NCI-H2107 treated with DMSO at 0.1 percent for 48 hours (cell line): ENCODE results near the gene DMBX1.

Source experiments
- DNase-seq: peaks from one replicate; lab custom pipeline; 2025; ENCODE audit not compliant: unreplicated experiment; lab: John Stamatoyannopoulos, UW

The DMBX1 gene

DNA sequence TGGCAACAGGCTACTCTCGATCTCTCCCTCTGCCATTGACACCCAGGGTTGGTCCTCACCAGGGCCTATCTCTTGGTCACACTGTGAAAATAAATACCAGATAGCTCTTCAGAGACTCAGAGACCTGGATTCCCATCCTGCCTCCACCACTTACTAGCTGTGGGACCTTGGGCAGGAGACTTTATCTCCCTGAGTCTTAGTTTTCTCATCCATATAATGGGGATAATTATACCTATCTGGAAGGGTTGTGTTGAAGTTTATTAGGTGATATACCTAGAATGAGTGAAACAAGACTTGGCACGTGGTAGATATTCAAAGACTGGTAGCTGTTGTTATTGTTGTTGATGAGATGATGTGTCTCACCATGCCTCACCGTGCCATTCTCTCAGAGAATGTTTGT lies 7.4 kb downstream of the DMBX1 start:
- no peak for DNase-seq

DNA sequence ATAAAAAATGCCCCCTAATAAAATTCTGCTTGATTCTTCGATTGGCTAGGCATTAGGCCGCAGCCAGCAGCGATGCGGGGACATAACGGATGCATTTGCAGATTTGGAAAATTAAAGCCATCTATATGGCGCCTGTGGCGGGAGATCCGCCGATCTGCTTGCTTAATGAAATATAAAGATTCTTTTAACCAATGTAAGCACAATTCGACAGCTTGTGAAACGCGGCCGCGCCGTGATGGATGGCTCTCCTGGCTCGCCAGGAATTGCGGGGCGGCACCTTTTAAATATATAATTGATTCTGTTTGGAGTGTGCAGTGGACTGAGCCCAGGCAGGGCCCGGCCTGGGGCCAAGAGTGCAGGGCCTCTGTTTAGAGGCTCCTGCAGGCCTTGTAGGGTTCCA lies 8.0 kb downstream of the DMBX1 start:
- no peak for DNase-seq

DNA sequence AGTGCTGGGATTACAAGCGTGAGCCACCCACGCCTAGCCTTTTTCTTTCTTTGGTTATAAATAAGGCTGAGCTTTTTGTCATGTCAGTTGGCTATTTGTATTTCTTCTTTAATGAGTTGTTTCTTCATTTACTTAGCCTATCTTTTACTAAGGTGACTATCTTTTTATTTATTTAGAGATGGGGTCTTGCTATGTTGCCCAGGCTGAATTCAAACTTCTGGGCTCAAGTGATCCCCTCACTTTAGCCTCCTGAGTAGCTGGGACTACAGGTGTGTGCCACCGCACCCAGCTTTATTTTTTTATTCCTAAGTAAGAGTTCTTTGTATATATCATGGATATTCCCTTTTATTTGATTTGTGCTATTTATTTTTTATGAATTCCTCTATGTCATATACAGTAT lies 11.9 kb downstream of the DMBX1 start:
- no peak for DNase-seq

DNA sequence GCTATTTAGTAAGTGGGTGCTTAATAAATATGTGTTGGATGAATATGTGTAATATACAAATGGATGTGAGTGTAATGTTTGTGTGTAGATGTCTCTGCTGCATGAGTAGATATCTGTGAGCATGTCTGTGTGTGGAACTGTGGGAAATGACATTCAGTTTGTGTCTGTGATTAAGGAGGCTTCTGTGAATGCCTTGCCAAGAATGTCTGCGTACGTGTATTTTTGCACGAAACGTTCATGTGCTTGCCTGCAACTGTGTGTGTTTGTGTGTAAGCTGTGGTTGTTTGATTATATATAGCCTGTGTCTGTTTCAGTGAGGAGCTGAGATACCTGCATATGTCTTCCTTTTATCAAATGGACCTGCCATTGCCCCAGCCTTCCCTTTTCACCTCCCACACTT lies 13.8 kb downstream of the DMBX1 start:
- DNase-seq, result no peak

DNA sequence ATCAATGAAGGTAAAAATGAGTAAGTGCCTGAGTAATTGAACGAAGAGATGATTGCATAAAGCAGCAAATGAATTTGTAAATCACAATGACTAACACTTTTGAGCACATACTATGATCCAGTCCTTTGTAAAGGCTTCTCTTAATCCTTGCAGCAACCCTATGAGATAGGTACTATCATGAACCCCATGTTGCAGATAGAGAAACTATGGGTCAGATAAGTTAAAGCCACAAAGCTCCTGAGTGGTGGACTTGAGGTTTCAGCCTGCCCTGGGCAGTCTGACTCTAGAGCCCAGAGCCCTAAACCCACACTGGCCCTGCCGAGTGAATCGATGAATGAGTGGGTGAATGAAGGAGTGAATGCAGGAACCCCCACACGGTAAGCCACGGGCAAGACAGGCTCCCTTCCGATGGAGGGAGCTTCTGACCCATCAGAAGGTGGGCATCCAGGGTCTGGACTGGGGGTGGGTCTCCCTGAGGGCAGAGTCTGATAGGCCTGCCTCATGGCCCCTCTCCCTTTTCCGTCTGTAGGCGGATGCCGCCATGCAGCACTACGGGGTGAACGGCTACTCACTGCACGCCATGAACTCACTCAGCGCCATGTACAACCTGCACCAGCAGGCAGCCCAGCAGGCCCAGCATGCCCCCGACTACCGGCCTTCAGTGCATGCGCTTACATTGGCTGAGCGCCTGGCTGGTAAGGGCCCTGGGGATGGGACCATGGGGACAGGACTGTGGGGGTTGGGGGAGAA lies 17.0 kb downstream of the DMBX1 start:
- DNase-seq, result no peak

DNA sequence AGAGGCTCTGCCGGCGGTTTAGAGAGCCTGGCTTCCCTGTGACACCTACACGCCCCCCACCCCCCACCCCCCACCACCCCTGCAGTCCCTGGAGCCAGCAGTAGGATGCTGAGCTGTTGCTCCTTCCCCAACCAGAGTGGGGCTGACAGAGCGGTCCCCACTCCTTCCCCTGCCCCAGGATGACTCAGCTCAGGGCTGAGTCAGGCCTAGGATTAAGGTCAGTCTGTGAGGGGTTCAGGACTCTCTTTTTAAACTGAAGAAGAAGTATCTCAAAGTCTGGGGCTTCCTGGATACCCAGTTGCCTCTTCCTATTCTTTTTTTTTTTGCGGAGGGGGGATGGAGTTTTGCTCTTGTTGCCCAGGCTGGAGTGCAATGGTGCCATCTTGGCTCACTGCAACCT lies 19.1 kb downstream of the DMBX1 start:
- DNase-seq, result no peak

DNA sequence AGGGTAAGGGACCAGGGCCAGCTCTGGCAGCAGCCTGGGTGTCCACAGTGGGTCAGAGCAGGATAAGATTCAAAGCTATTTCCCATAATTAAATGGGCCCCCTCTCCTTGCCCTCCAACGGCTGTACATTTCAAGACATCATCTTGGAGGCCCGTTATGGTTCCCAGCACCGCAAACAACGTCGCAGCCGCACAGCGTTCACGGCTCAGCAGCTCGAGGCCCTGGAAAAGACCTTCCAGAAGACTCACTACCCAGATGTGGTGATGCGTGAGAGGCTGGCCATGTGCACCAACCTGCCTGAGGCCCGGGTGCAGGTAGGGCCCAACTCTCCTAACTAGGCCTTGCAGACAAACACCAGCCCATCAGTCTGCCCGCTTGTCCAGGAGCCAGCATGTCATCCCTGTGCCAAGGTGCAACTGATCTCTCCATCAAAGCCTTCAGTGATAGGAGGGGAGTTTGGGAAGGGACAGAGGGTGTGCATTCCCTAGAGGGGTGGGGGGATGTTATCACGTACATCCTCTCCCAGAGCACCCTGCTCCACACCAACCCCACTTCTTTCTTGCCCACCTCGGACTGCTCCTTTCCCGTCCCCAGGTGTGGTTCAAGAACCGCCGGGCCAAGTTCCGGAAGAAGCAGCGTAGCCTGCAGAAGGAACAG lies 20.8 kb downstream of the DMBX1 start:
- DNase-seq, result no peak

DNA sequence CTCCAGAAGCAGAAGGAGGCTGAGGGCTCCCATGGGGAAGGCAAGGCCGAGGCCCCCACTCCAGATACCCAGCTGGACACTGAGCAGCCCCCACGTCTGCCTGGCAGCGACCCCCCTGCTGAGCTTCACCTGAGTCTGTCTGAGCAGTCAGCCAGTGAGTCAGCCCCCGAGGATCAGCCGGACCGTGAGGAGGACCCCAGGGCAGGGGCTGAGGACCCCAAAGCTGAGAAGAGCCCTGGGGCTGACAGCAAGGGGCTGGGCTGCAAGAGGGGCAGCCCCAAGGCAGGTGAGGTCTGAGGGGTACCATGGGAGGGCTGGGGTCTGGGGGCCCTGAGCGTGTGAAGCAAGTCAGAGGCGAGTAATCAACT lies 21.3 kb downstream of the DMBX1 start:
- no peak for DNase-seq

DNA sequence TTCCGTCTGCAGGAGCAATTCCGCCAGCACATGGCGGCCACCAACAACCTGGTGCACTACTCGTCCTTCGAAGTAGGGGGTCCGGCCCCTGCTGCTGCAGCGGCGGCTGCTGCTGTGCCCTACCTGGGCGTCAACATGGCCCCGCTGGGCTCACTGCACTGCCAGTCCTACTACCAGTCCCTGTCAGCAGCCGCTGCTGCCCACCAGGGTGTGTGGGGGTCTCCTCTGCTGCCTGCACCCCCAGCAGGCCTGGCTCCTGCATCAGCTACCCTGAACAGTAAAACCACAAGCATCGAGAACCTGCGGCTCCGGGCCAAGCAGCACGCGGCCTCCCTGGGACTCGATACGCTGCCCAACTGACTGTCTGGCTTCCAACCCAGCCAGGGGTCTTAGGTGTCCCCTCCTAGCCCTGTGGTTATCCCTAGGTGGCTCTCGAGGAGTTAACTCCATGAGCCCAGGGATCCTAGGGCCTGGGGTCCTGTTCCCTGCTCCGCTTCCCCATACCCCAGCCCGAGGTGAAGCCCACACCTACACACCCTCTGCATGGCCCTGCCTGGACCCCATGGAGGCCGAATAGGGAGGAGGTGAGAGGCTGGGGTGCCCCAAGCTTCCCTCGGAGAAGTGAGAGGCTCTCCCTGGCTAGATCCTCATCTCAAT lies 22.6 kb downstream of the DMBX1 start:
- DNase-seq, result no peak

DNA sequence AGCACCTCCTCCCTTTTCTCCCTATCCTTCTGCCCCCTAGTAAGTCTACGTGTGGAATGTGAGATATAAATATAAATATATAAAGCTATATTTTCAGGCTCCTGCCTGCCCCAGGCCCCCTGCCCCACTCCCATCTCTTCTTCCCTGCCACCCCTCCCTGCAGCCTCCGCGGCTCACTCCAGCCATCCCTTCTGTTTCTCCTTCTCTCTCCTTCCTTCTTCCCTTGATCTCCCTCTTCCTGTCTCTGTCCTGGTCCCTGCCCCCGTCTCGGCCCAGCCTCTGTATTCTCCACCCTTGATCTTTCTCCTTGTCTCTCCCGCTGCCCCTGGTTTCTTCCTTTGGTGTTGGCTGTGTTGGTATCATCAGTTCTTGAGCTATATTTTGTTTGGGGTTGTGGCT lies 23.2 kb downstream of the DMBX1 start:
- DNase-seq, result no peak

DNA sequence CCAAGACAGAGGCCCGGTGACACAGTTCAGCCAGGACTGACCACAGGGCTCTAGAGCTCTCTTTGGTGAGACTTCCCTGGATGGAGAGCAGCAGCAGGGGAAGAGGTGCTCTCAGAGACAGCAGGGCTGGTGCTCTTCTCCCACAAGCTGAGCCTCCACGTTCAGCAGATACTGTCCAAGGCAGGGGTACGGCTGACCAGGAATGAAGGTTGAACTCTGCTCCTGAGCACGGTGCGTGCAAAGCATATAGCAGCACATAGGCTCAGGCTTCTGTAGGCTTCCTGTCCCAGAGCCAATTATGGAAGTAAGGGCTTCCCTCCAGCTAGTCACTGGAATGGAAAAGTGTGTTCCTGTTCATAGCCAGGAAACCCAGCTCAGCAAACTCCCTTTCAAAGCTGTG lies 23.9 kb downstream of the DMBX1 start:
- DNase-seq, result no peak

DNA sequence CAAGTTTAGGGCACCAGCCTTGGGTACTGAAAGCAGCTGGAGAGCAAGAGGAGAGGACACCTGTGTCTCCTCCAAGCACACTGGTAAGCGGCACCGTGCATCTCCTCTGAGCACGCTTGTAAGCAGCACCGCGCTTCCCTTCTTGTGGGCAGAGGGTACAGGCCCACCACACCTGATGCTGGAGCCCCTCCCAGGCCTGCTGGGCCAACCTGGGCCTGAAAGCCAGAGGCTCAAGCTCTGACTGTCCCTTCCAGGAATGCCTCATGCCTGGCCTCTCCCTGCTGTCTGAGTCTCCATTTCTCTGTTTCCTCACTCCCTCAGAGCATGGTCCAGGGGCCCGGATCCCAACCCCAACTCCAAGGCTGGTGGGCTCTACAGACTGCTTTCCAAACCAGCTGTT lies 25.9 kb downstream of the DMBX1 start:
- DNase-seq, result no peak

DNA sequence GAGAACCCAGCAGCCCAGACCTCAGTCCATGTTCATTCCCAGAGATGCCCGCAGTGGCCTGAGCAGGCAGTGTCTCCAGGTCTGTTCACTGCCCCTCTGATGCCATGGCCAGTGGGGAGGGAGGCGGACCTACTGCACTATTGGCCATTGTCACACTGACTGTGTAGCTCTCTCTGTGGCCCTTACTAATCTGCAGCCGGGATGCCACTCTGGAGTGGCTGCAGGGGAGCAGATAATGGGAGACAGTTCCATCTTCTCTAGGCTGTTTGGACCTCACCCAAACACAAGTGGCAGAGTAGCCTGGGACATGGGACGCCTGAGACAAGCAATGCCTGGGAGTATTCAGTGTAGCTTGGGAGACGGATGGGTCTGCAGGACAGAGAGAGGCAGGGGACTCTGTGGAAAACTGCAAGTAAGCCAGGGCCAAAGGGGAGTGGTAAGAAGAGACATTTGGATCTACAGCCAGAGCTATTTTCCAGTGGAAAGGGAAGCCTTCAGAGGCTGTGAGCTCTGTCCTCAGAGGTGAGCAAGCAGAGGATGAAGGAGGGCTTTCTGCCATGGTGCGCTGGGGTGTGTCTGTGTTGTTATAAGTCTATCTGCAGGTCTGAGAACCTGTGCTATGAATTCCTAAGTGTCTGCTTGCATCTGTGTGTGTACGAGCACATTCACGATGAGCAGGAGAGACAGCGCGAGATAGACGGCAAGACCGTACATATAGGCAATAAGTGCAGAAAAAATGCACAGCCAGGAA lies 26.7 kb downstream of the DMBX1 start:
- no peak for DNase-seq

DNA sequence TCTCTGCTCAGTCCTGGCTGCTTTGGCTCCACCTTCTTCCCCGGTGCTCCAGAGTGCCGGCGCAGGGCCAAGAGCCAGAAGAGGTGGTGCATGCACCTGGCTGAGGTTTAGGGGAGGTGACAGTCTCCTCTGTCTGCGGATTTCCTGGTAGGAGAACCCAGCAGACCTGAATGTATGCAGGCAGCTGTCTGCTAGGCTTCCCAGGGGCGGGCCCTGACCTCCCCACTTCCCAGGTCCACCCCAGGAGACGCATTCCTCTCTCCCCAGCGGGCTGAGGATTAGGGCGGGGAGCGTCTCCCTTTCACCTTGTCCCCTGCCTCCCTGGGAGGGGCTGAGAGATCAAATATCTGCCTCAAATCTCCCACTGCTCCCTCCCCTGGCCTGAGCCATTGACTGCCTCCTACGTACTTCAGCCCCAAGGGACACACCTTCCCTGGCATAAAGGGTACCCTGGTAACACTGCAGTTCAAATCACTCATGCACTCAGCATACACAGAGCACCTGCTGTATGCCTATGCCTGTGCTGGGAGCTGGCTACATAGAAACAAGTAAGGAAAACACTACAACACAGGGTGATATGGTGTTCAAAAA lies 27.5 kb downstream of the DMBX1 start:
- peak; percentile 100 for DNase-seq

DNA sequence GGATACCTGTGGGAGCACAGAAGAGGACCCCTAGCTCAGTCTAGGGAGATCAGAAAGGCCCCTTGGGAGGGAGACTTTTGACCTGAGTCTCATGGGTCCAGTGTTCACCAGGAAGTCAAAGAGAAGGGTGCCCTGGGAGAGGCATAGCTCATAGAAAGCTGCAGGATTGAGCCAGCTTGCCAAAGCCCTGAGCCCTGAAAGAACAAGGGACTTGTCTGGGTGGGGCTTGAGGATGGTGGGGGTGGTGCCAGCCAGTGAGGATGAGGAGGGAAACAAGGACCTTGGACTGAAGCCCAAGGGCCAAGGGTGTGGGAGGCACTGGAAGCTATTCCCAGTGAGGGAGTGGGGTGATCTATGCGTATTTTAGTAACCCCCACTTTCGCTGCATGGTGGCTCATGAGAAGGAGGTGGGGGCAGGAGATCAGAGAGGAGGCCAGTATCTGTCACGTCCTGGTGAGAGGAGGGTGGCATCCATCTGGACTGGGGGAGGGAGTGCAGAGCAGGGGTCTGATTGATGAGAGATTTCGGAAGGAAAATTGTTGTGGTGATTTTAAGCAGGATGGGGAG lies 28.4 kb downstream of the DMBX1 start:
- no peak for DNase-seq

DNA sequence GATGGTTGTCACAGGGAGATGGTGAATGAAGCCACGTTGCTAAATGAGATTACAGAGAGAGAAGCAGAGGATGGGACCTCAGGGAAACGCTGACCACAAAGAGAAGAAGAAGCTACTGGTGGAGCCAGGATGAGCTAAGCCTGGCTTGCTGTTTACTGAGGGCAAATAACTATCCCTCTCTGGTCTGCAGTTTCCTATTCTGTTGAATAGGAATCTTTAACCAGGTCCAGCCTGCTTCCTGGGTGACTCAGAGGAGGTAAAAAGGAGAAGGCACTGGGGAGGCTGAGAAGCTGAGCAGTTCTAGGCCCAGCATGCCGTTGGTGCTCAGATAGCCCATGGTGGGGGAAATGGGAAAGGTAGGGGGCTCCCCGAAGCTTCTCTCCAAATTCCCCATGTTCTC lies 29.6 kb downstream of the DMBX1 start:
- no peak for DNase-seq

DNA sequence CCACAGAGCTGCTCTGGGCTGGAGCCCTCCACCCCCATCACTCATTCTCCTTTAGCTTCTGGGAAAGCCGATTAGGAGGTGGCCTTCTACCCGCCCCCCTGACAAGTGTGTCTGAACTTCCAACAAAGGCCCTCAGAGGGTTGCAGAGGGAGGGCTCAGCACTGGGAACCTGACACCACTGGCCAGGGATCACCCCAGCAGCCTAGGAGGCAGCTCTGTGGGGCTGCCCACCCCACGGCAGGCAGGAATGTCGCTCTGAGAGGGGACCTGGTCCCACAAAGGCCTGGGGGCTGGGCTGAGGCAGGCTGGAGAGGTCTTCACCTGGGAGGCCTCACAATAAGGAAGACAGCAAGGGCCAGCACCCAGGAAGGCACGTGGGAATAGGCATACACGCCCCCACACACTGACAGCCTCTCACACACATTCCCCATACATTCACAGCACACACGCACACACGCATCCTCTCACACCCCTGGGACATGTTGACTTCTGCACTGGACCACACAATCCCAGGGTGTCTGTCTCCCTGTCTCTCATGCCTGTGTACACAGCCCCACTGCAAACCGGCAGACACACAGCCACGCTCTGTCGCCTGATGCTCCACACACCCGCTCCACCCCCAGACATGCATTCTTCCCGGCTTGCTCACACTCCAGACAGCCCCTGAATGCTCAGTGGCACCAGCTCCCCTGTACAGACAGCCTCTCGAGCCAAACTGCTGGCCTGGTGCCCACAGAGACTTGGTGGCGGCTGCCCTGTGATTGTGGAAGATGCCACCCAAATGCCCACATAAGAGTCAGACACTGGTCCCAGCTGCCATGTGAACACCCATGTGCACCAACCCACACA lies 30.7 kb downstream of the DMBX1 start:
- DNase-seq, result peak; percentile 72

DNA sequence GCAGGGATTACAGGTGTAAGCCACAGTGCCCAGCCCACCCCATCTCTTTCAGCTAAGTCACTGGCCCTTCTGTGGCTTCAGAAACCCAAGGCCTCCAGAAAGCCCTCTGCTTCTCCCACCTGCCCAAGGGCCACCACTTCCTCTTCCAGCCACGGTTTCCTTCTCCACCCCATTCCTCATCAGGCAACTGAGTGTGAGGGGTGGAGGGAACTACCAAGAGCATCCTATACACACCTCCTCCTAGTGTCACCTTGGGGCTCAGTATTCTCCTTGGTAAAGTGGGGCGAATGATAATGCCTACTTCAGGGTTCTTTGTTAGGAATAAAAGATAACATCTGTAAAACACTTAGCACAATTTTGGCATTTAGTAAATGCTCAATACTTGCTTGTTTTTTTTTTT lies 31.8 kb downstream of the DMBX1 start:
- DNase-seq, result no peak

DNA sequence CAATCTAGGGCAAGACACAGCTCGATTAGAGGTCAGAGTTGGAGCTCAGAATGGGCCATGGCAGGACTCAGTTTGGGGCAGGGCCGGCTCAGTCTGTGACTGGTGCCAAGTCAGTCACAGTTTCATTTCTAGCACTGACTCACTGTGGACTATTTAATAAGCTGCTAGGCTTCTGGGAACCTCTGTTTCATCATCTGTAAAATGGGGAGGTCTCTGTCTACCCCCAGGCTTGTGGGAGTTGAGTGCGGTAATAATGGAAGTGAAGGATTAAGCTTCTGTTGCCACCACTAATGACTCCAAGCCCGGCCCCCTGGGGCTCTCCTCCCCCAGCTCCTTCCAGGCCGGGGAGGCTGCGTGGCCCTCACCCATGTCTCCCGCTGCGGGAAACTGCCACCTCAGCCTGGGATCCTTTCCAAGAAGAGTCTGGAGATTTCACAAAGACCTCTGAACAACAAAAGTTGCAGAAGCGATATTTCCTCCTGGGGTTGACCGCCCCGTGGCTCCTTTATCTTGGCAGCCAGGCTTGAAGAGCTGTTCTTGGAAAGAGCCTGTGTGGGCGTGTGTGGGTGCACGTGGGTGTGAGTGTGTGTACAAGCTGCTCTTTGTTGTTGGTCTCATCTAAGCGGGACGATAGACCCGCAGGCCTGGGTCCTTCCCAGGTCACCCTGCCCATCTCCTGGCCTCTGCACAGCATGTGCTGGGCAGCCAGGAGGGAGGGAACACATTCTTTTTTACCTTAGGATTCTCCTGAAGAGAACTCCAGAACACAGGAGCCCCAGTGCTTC lies 32.7 kb downstream of the DMBX1 start:
- DNase-seq, result peak; percentile 84
